ENCODE measurements around the gene C5orf22.

The C5orf22 gene

DNA sequence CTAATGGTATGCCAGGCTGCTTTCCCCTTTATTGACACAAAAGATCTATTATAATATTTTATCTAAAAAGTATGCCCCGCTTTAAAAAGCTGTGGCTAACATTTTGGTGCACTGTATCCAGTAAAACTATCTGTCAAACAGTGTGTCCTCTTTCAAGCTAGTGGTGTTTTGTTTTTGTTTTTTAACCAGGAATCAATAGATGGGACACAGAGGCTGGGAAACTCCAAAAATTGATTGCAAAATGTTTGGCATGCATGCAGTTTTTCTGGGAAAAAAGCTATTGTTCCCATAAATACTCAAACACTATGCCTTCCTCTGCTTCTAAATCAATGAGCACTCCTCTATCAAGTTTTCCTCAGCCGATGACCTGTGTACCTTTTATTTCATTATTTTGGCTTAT is 72.5 kb downstream of the C5orf22 start:
- no peaks in the 10 kb centered on the region for H3K4me1 Mint-ChIP-seq (ENCODE audit: low read depth)
- H3K9me3 Mint-ChIP-seq (ENCODE audit: low read depth) = no peaks in the 10 kb centered on the region
- peaks cover 3% of the 10 kb centered on the region for H3K27me3 Mint-ChIP-seq
- no peaks in the 10 kb centered on the region for H3K36me3 Mint-ChIP-seq
- no peak overlapping the region for H3K27ac Mint-ChIP-seq
- H3K4me3 Mint-ChIP-seq = no peak overlapping the region
